ENCODE results near the gene PSMA5.
"Not testable (repeated sequence)": the region's sequence is repeated elsewhere in the genome, so short reads cannot be mapped to it uniquely, and the experiment has no call there.

Gene PSMA5

DNA sequence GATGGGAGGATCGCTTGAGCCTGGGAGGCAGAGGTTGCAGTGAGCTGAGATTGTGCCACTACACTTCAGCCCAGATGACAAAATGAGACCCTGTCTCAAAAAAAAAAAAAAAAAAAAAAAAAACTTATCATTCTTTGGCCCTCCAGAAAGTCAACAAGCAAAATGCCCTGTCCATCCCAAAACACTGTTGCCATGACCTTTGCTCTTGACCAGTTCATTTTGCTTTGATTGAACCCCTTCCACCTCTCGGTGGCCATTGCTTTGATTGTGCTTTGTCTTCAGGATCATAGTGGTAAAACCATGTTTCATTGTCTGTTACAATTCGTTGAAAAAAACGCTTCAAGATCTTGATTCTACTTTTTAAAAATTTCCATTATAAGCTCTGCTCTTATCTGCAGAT is 31.6 kb upstream of the PSMA5 start:
- no peaks in the 10 kb centered on the region for H3K79me2 ChIP-seq (ENCODE audit: control insufficient read depth, low read length)
- H3K27ac ChIP-seq (ENCODE audit: low read depth, low read length) = no peak overlapping the region
- no peaks in the 10 kb centered on the region for H3K27me3 ChIP-seq (ENCODE audit: control insufficient read depth, low read length)
- no peaks in the 10 kb centered on the region for H3K36me3 ChIP-seq (ENCODE audit: control insufficient read depth, low read length)
- no peaks in the 10 kb centered on the region for H3K9me2 ChIP-seq (replicated peaks; ENCODE audit: control insufficient read depth, low read length)
- H3K4me2 ChIP-seq (ENCODE audit: low read length) = no peak overlapping the region
- TF ChIP-seq, protein P1, sequence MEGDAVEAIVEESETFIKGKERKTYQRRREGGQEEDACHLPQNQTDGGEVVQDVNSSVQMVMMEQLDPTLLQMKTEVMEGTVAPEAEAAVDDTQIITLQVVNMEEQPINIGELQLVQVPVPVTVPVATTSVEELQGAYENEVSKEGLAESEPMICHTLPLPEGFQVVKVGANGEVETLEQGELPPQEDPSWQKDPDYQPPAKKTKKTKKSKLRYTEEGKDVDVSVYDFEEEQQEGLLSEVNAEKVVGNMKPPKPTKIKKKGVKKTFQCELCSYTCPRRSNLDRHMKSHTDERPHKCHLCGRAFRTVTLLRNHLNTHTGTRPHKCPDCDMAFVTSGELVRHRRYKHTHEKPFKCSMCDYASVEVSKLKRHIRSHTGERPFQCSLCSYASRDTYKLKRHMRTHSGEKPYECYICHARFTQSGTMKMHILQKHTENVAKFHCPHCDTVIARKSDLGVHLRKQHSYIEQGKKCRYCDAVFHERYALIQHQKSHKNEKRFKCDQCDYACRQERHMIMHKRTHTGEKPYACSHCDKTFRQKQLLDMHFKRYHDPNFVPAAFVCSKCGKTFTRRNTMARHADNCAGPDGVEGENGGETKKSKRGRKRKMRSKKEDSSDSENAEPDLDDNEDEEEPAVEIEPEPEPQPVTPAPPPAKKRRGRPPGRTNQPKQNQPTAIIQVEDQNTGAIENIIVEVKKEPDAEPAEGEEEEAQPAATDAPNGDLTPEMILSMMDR (IDR thresholded peaks at IDR 0.05; ENCODE audit: low read depth, low read length, poor library complexity, severe bottlenecking) = no peak
- no peak for TF ChIP-seq EZH2phosphoT487 (IDR thresholded peaks at IDR 0.05; ENCODE audit: borderline replicate concordance, low read length)
- H3K4me3 ChIP-seq (ENCODE audit: low read length) = no peak overlapping the region
- H3F3A ChIP-seq (ENCODE audit: control insufficient read depth, insufficient read depth) = no peaks in the 10 kb centered on the region
- H4K20me1 ChIP-seq (ENCODE audit: control insufficient read depth, insufficient read depth, low read depth, low read length) = no peaks in the 10 kb centered on the region
- H3K4me1 ChIP-seq (ENCODE audit: control insufficient read depth, low read length) = no peaks in the 10 kb centered on the region
- peaks cover 17% of the 10 kb centered on the region for H3K9me3 ChIP-seq (ENCODE audit: control insufficient read depth, insufficient read depth, low read length)

DNA sequence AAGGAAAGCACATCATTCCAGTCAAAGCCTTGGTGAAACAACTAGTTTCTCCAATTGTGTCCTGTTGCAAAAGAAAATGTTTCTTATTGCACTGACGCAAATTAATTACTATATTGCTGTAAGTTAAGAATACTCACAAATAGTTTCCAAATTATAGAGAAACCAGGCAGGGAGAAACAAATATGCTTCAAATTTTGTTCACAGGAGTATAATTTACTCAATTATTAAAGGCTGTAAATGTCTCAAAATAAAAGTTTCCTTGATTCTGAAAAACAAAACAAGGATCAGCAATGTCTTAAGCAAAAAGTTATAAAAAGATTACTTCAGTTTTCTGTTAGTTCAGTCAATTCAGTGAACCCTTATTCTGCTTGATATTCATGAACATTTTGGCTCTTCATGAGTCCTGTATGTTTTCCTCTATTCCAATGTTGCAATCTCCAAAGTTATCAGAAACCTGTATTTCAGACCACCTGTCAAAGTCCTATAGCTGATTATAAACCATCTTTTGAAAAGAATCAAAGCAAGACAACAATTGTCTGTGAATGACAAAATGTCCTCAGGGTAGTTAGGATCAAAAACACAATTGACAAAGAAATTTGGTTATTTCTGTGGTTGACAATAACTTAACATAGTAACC is 28.4 kb upstream of the PSMA5 start:
- no peaks in the 10 kb centered on the region for H3F3A ChIP-seq (ENCODE audit: control insufficient read depth, insufficient read depth)
- H3K4me2 ChIP-seq (ENCODE audit: low read length) = no peak overlapping the region

DNA sequence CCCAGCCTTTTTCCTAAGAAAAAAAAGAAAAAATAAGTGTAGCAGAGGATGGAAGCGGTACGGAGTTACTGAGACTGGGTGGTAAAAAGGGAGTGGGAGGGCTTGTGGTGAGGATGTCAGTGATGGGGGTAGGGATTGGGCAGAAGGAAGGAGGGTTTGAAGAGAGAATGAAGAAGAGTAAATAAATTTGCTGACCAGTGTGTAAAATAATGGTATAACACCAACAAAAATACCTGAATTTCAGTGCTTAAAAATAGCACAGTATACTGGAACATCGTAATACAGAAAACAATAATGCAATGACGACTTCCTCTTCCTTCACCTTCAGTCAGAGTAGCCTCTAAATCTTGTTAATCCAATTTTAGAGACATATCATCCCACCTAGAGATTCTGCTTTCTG is 21.3 kb upstream of the PSMA5 start:
- H3K27me3 ChIP-seq (ENCODE audit: control insufficient read depth, low read length) = peaks cover 26% of the 10 kb centered on the region
- H3K4me1 ChIP-seq (ENCODE audit: control insufficient read depth, low read length) = no peaks in the 10 kb centered on the region
- H3K9me2 ChIP-seq (replicated peaks; ENCODE audit: control insufficient read depth, low read length) = no peaks in the 10 kb centered on the region
- no peaks in the 10 kb centered on the region for H4K20me1 ChIP-seq (ENCODE audit: control insufficient read depth, insufficient read depth, low read depth, low read length)
- no peaks in the 10 kb centered on the region for H3K79me2 ChIP-seq (ENCODE audit: control insufficient read depth, low read length)
- no peak overlapping the region for H3K4me3 ChIP-seq (ENCODE audit: low read length)
- no peak overlapping the region for H3K27ac ChIP-seq (ENCODE audit: low read depth, low read length)
- H3K9me3 ChIP-seq (ENCODE audit: control insufficient read depth, insufficient read depth, low read length) = peaks cover 3% of the 10 kb centered on the region; the same call in 1 of the 2 replicates
- H3K36me3 ChIP-seq (ENCODE audit: control insufficient read depth, low read length) = no peaks in the 10 kb centered on the region
- H3F3A ChIP-seq (ENCODE audit: control insufficient read depth, insufficient read depth) = no peaks in the 10 kb centered on the region
- TF ChIP-seq EZH2phosphoT487 (IDR thresholded peaks at IDR 0.05; ENCODE audit: borderline replicate concordance, low read length) = no peak
- TF ChIP-seq, protein P1 (IDR thresholded peaks at IDR 0.05; ENCODE audit: low read depth, low read length, poor library complexity, severe bottlenecking) = no peak
- H3K4me2 ChIP-seq (ENCODE audit: low read length) = no peak overlapping the region

More for the DNA sequence above, 28.4 kb upstream of the PSMA5 start:
- Histone ChIP-seq H3K79me2 (ENCODE audit: control insufficient read depth, low read length) (no peaks in the 10 kb centered on the region), H3K27me3 (ENCODE audit: control insufficient read depth, low read length) (no peaks in the 10 kb centered on the region), H3K4me1 (ENCODE audit: control insufficient read depth, low read length) (no peaks in the 10 kb centered on the region), H3K4me3 (ENCODE audit: low read length) (no peak overlapping the region), H3K36me3 (ENCODE audit: control insufficient read depth, low read length) (no peaks in the 10 kb centered on the region), H3K27ac (ENCODE audit: low read depth, low read length) (no peak overlapping the region), H3K9me3 (ENCODE audit: control insufficient read depth, insufficient read depth, low read length) (peaks cover 20% of the 10 kb centered on the region), H3K9me2 (replicated peaks; ENCODE audit: control insufficient read depth, low read length) (no peaks in the 10 kb centered on the region), H4K20me1 (ENCODE audit: control insufficient read depth, insufficient read depth, low read depth, low read length) (no peaks in the 10 kb centered on the region)
- TF ChIP-seq EZH2phosphoT487 (IDR thresholded peaks at IDR 0.05; ENCODE audit: borderline replicate concordance, low read length) = no peak
- TF ChIP-seq, protein P1 (IDR thresholded peaks at IDR 0.05; ENCODE audit: low read depth, low read length, poor library complexity, severe bottlenecking) = no peak

DNA sequence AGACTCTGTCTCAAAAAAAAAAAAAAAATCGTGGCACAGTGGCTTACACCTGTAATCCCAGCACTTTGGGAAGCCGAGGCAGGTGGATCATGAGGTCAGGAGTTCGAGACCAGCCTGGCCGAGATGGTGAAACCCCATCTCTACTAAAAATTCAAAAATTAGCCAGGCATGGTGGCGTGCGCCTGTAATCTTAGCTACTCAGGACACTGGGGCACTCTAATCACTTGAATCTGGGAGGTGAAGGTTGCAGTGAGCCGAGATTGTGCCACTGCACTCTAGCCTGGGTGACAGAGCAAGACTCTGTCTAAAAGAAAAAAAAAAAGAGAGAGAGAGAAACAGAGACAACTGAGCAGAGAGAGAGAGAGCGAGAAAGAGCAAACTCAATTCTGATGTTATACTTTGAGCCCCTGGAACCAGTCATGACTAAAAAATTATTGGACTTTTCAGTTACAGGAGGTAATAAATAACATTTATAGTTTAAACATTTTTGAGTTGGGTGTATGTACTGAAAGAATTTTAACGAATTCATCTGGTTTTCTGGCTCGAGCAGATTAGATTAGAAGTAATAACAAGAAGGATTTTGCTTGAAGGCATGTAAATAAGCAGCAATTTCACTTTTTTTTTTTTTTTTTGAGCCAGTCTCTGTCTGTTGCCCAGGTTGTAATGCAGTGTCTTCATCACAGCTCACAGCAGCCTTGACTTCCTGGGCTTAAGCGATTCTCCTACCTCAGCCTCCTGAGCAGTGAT is 19.9 kb upstream of the PSMA5 start:
- not testable (repeated sequence) for H3K4me2 ChIP-seq (ENCODE audit: low read length); H3K9me3 ChIP-seq (ENCODE audit: control insufficient read depth, insufficient read depth, low read length); H3K79me2 ChIP-seq (ENCODE audit: control insufficient read depth, low read length); H3K27ac ChIP-seq (ENCODE audit: low read depth, low read length); H3K4me3 ChIP-seq (ENCODE audit: low read length); H4K20me1 ChIP-seq (ENCODE audit: control insufficient read depth, insufficient read depth, low read depth, low read length); H3K4me1 ChIP-seq (ENCODE audit: control insufficient read depth, low read length); H3K9me2 ChIP-seq (replicated peaks; ENCODE audit: control insufficient read depth, low read length); H3K36me3 ChIP-seq (ENCODE audit: control insufficient read depth, low read length); H3F3A ChIP-seq (ENCODE audit: control insufficient read depth, insufficient read depth)
- H3K27me3 ChIP-seq (ENCODE audit: control insufficient read depth, low read length) = peaks cover 37% of the 10 kb centered on the region
